ENCODE data around the gene SULF2.
"Not testable (repeated sequence)": the region's sequence is repeated elsewhere in the genome, so short reads cannot be mapped to it uniquely, and the experiment has no call there.

SULF2 gene

DNA sequence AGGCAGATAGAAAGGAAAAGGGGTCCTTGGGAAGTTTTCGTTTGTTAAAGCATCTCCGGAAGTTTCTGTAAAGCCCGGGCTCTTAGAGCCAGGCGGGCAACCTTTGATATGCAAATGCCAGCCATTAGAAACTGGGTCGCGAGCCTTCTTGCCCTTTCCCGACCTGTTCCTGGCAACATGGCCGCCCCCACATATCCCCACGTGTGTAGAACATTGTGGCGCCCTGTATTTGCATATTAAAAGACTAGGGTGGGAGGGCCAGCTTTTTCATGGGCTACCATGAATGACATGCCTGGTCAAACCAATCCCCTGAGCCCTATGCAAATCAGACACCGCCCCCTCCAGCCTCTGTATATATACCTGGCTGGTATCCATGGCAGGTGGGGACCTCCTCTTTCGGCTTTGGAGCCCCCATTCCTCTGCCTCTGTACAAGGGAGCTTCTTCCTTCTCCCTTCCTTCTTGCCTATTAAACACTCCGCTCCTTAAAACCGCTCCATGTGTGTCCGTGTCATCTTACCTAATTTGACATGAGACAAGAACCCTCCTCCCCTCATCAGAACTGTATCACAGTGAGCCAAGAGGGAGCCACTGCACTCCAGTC lies 19.0 kb upstream of the SULF2 start:
- not testable (repeated sequence) for DNase-seq

DNA sequence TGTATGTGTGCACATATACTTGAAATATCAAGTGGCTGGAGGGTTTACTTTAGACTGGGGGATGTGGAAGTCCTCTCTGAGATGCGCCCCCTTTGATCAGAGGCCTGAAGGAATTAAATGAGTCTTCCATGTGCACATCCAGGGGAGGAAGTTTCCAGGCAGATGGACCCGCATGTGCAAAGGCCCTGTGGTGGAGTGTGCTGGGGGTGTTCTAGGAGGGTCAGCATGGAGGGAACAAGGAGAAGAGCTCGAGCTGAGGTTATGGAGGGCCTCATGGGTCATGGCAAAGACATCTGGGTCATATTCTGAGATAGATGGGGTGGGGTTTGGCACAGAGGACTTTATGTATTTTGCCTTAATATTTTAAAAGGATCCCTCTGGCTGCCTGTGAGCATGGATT lies 17.7 kb upstream of the SULF2 start:
- no peak for DNase-seq

GRCh38 chr20:47802226-47802920 lies 17.1 kb upstream of the SULF2 start:
- no peak for DNase-seq

GRCh38 chr20:47801759-47802158 lies 16.5 kb upstream of the SULF2 start:
- DNase-seq = no peak

GRCh38 chr20:47801079-47801478 lies 15.8 kb upstream of the SULF2 start:
- DNase-seq = no peak

DNA sequence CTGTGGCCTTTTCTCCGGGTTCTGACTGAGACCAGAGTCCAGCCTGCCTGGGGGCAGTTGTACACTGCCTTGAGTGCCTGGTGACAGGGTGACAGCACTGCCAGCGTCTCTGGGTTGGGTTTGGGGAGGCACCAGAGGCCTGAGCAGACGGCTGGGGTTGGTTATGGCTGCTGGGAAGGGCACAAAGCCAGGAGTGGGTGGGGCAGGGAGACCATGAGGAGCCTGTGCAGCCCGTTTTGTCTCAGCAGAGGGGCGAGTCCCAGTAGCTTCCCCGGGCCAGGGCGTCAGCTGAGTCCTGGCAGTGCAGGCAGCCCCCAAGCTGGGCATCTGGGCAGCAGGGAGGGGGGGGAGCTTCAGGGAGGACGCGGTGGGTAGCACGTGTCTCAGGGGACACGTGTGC lies 15.3 kb upstream of the SULF2 start:
- DNase-seq = no peak

- DNase-seq = no peak
Observed at GRCh38 chr20:47799116-47799715, 13.9 kb upstream of the SULF2 start.

DNA sequence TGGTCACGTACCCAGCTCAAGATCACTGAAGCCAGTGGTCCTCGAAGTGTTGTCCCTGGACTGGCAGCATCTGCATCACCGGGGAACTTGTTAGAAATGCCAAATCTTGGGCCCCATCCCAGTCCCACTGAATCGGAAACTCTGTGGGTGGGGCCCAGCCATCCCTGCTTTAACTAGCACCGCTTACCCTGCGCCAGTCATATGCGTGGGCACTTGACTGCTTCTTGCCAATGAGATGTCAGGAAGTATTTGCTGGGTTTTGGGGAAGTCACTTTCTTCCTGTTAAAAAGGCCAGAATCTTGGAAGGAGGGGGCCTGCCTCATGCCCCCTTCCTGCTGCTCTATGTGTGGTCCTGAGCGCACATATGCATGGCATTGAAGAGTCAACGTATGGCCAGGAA lies 11.7 kb upstream of the SULF2 start:
- no peak for DNase-seq

DNA sequence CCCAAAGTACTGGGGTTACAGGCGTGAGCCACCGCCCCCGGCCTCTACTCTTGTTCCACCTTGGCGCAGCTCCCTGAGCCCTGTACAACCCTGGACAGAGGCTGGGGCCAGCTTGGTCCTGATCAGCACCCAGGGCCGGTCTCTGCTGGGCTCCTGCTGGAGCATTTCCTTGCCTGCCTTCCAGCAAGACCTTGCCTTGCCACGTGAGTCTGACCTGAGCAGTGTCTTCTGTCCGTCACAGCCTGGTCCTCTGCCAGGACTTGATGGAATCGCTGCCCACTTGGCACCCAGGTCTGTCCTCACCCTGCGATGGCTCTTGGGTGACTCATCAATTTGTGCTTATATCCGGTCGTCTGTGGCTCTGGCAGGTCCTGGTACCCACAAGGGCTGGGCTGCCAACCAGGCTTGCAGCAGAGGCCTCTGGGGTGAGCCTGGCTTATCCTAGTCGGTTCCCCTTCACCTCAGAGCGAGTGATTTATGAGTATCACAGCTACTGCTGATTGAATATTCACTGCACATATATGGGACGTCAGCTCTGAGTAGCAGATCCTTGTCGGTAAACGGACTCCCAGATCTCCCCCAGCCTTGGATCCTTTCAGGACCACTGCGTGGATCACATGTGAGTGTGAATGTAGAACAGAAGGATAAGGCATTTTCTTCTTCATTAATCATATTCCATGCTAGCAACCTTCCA lies 10.1 kb upstream of the SULF2 start:
- no peak for DNase-seq

DNA sequence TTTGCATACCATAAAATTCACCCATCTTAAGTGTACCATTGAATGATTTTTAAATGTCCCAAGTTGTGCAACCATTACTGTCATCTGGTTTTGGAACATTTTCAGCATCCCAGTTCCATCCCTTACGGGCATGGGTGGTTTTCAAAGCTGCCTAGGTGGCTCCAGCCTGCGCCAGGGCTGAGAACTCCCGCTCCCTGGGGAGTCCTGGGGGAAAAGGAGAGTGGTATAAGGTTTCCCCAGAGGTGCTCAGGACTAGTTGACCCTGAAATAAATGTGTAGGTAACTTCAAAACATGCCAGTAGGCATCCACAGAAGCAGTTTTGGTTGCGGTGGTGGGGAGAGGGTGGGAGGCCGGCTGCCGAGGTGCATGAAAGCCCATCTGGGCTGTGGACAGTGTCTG lies 9.0 kb upstream of the SULF2 start:
- DNase-seq = not testable (repeated sequence)

DNA sequence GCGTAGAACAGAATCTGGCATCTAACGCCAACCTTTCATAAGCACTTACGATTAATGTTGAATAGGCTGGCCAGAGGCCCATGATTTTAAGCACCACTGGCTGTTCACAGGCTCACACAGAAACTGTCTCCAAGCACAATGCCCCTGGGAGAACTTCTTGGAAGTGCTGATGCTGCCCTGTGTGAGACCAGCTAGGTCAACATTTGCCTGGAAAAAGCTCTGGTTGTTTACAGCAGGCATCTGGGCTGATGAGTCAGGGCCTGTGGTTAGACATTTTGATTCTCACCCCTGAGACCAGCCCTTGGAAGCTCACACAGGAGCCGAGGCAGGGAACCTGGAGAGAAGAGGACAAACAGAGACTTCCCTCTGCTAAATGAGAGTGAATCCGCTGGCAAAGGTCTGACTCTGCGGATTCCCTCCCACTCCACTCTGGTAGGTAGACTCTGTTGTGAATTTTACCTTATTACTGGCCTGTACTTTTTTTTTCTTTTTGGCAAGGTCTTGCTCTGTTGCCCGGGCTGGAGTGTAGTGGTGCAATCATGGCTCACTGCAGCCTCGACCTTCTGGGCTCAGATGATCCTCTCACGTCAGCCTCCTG lies 6.8 kb upstream of the SULF2 start:
- no peak for DNase-seq

DNA sequence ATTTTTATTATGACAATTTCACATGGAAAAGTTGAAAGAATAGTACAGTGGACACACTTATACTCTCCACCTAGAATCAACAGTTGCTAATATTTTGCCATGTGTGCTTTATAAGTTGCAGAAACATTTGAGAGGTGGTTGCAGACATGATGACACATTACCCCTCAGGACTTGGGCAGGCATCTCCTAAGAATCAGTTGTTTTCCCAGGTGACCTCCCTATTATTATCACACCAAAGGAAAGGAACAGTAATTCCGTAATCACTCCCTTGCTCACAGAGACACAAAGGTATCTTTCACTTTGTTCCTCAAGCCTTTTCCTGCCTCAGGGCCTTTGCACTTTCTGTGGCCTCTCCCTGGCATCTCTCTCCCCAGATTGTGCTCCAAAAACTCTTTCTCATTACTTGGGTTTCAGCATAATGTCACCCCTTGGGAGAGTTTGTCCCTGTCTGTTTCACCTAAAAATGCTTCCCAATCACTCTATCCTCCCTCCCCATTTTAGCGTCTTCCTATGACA lies 5.9 kb upstream of the SULF2 start:
- DNase-seq = no peak

DNA sequence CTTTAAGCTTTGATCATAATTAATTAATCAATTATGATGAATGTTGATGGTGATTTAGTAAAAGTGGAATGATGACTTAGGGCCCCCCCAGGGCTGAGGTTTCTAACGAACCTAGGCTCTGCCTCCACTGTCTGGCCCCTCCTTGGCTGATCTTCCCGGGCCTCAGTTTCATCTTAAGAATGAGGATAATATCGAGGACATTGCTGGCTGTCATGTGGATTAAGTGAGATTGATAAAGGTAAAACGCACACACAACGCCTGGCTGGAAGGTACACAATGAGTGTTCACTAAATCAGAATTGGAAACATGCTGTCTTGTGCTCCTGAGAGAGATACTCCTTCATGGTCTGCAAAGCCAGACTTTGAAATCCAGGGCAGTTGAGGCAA lies 5.3 kb upstream of the SULF2 start:
- no peak for DNase-seq

DNA sequence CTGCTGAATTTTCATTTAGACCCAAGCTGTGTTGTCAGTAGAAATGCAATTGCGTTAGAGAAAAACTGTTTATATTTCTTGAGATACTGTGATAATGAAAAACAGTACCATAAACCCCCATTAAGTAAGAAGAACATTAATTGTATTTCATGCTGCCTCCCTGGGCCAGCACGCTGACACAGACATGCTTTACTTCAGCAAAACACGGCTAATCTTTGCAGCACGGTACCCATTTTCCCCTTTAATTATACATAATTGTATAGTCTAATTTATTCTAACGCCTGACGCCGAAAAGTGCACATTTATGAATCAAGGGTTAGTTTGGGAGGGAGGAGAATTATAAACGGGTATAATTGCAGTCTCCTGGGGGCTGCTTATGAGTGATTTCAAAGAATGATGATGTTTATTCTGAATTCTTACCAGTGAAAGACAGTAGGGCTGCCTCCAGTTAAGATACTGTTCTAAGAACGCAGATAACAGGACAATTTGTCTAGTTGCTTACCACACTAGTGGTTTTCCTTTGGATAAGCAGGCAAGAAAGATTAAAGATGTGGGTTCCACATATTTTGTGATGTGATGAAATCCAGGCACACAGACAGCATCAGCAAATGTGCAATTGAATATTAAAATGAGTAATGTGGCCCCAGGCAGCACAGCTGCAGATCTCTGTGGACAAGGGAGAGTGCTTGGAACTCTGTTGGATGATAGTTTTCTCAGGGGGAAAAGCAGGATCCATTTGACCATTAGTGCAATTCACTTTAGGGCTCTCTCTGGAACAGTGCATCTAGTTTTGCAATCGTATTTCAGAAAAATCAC lies 4.7 kb upstream of the SULF2 start:
- no peak for DNase-seq

GRCh38 chr20:47789081-47789763 lies 3.9 kb upstream of the SULF2 start:
- DNase-seq = no peak

DNA sequence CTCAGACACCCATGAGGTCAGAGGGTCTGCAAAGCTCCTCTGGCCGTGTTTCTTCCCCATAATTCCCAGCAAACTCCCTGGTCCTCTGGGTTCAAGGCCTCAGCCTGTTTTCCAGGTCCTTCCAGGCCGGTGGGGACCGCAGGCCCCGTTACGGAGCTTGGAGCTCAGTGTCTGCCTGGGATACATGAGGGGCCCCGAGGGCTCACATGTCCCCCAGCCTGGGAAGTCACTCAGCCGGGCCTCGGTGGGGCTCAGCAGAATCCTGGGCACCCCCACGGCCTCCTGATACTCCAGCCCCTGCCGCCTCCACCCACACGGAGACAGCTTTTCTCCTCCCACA lies 3.4 kb upstream of the SULF2 start:
- no peak for DNase-seq

DNA sequence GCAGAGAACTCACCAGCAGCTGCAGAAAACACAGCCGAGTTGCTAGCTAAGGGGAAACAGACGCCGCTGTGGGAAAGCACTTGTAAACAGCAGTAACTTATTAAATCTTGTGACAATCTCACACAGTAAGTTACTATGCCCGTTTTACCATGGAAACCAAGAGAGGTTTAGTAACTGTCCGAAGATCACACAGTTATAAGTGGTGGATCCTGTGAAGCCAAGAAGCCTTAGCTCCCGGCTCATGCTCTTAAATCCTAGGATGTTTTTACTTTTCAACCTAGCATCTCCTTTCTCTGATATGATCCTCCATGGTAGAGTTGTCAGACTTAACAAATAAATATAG lies 1.5 kb upstream of the SULF2 start:
- DNase-seq = no peak

- no peak for DNase-seq
Observed at GRCh38 chr20:47785854-47786764, 828 bp upstream of the SULF2 start.

DNA sequence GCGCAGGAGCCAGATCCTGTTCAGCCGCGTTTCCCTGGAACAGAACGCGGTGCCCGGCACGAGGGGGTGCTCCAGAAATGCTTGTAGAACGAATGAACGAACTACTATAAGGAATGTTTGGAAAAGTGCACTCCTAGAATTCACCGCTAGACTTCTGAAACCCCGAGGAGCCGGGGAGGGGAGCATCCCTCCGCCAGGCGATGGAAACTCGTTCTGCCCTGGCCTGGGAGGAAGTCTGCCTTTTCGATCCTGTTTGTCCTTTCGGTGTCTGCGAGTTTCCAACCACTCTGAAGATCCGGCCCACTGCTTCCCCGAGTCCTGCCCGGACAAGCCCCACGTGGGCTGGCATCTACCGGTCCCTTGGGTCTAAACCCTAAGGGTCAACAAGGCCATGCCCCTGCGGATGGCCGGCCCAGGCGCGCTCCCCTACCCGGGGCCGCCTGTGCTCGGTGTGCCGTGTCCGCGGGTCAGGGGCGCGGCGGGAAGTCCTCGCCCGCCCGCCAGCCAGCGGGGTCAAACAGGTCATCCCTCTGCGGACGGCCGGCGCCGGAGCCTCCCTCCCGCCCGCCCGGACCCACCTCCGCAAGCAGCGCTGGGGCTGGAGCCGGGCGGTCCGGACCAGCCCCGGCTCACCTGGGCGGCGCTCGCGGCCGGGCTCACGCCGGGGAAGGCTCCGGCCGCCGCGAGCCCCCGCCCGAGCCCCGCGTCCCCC lies 526 bp downstream of the SULF2 start:
- no peak for DNase-seq
